HepG2 (cell line): ENCODE data around the gene CPXM1. TPM values are rescaled to one million over a fixed set of nuclear protein-coding genes. Genes with fewer than 3 reads are reported as not detected.

Experiments used
- AHDC1 ChIP-seq: sonication (generic); formaldehyde crosslinking; IDR thresholded peaks from 2 replicates; pipeline ENCODE4 v1.5.1; 2020; ENCODE audit warnings: mild to moderate bottlenecking, missing genetic modification reagents, borderline replicate concordance
- AKNA ChIP-seq: sonication (generic); formaldehyde crosslinking; IDR thresholded peaks from 2 replicates; pipeline ENCODE4 v1.4.0; 2020; ENCODE audit warnings: missing genetic modification reagents, borderline replicate concordance
- DNMT1 ChIP-seq: sonication (generic); formaldehyde crosslinking; IDR thresholded peaks from 2 replicates; pipeline ENCODE4 v1.5.1; 2020; ENCODE audit warnings: mild to moderate bottlenecking, missing genetic modification reagents
- FOSL1 ChIP-seq: sonication (generic); formaldehyde crosslinking; IDR thresholded peaks from 2 replicates; pipeline ENCODE4 v1.9.0; 2021; ENCODE audit warnings: missing genetic modification reagents, borderline replicate concordance
- HMGXB3 ChIP-seq: sonication (generic); formaldehyde crosslinking; IDR thresholded peaks from 2 replicates; pipeline ENCODE4 v1.4.0; 2020; ENCODE audit warnings: missing genetic modification reagents, borderline replicate concordance
- HOXA7 ChIP-seq: sonication (generic); formaldehyde crosslinking; IDR thresholded peaks from 2 replicates; pipeline ENCODE4 v1.8.1; 2022; ENCODE audit warnings: mild to moderate bottlenecking, missing genetic modification reagents, moderate library complexity
- HOXD1 ChIP-seq: sonication (generic); formaldehyde crosslinking; IDR thresholded peaks from 2 replicates; pipeline ENCODE4 v1.5.0; 2020; ENCODE audit warnings: missing genetic modification reagents
- ZNF17 ChIP-seq: sonication (generic); formaldehyde crosslinking; IDR thresholded peaks from 2 replicates; pipeline ENCODE4 v1.5.0; 2020; ENCODE audit warnings: mild to moderate bottlenecking, missing genetic modification reagents
- ZNF276 ChIP-seq: sonication (generic); formaldehyde crosslinking; IDR thresholded peaks from 2 replicates; pipeline ENCODE4 v1.4.0; 2020; ENCODE audit warnings: mild to moderate bottlenecking, low read depth, missing genetic modification reagents
- polyA plus RNA-seq, 8 experiments: library from polyadenylated mRNA; depleted of rRNA in 3 of 8; stranded (reverse) in 7 of 8; unstranded in 1 of 8; fragments of >200 nt; fragmentation: Illumina TruSeq in 4 of 8; extraction: Trizol in 4 of 8; gene quantifications; 2 replicates each; pipeline versions ENCODE4 v1.2.1 to v1.2.3, GENCODE V29; 2011 to 2016; ENCODE audit warnings: low read depth in 4 of 8, missing spikeins in 1 of 8, mixed read lengths in 1 of 8; ENCODE audit not compliant: insufficient read depth in 1 of 8
- total RNA-seq, 5 experiments: library from RNA; depleted of rRNA; stranded (reverse); fragments of >200 nt; fragmentation: Illumina TruSeq; extraction: Trizol; gene quantifications; 2 replicates each; pipeline ENCODE4 v1.2.3, GENCODE V29; 2016; ENCODE audit warnings: low read depth in 1 of 5

Gene CPXM1
- total and polyA plus RNA-seq, 2 of the 13 experiments (the other 11 are each of a cell fraction or from before 2014, with no cell fraction given), result 0.07 TPM; not detected in 1

- TF ChIP-seq ZNF276 (CRISPR knock-in tag) (peak; percentile 93), FOSL1 (CRISPR knock-in tag) (no peak; the same call in 1 of the 2 replicates), HMGXB3 (CRISPR knock-in tag) (no peak; the same call in 1 of the 2 replicates), AKNA (CRISPR knock-in tag) (peak; percentile 98), DNMT1 (CRISPR knock-in tag) (peak; percentile 49; the same call in 1 of the 2 replicates), AHDC1 (CRISPR knock-in tag) (peak; percentile 73), ZNF17 (no peak), HOXA7 (CRISPR knock-in tag) (0 out of 2 replicates have a peak, but pooled peaks have one; percentile 74), HOXD1 (CRISPR knock-in tag) (peak; percentile 96)
Observed at GRCh38 chr20:2840138-2840966, 39.9 kb upstream of the CPXM1 start, which contains the start of the genes PCED1A and VPS16 (continued).
